Pancreas (tissue), 10 donors: ENCODE results near the gene MAB21L2. TPM values are rescaled to one million over a fixed set of nuclear protein-coding genes. Genes with fewer than 3 reads are reported as not detected.
A peak's percentile ranks its signal among the peaks of the same experiment; 100 is the strongest.

Experiments
- ATAC-seq, 4 donors: fragments of 200-7000 bp; cut with Tn5 transposase; one replicate each; pipeline versions ENCODE4 v1.8.0 to v1.9.1; 2020; ENCODE audit warnings: mild to moderate bottlenecking in 4 of 4, moderate library complexity in 4 of 4
- DNase-seq, 6 donors: peaks; one replicate each; pipeline ENCODE4 v3.0.0-alpha.2; 2020
- FAIRE-seq: peaks from 2 replicates; lab custom pipeline; 2012; peaks lifted over from hg19 to GRCh38; lab: Jason Lieb, UNC
- H3K27ac ChIP-seq, 4 donors: fragments of 200-600 bp; sonication (generic); 1 replicate in 3 of 4; 2 replicates in 1 of 4; pipeline versions ENCODE4 v1.5.0 to v1.8.0; 2020
- H3K27me3 ChIP-seq, 4 donors: fragments of 200-600 bp; one replicate each; pipeline ENCODE4 v1.8.0; 2021
- H3K36me3 ChIP-seq, 3 donors: fragments of 200-600 bp; sonication (generic) in 1 of 3; one replicate each; pipeline versions ENCODE4 v1.5.0 to v1.8.0; 2020 to 2021
- H3K4me1 ChIP-seq, 3 donors: fragments of 200-600 bp; one replicate each; pipeline ENCODE4 v1.8.0; 2021
- H3K4me3 ChIP-seq, 4 donors: fragments of 200-600 bp; sonication (generic) in 2 of 4; one replicate each; pipeline versions ENCODE4 v1.5.0 to v1.8.0; 2020 to 2021
- H3K9me3 ChIP-seq, 4 donors: fragments of 200-600 bp; one replicate each; pipeline ENCODE4 v1.8.0; 2021
- WGBS, 2 donors: extraction: QIAGEN DNeasy Blood & Tissue Kit; methylation state at CpG; one replicate each; pipeline ENCODE4 v1.1.7; 2013; 5-methylcytosine and 5-hydroxymethylcytosine counted together
- intact Hi-C, 3 donors: fragments of 100-400 bp; cut with DNase I; formaldehyde crosslinking; loops; one replicate each; pipeline versions ENCODE4 v1.11.1 to v1.14.2; 2022
- polyA plus RNA-seq, 2 donors: library from polyadenylated mRNA; stranded (reverse); fragments of 200-250 nt; gene quantifications; one replicate each; pipeline ENCODE4 v1.2.3, GENCODE V29; 2013
- total RNA-seq, 6 donors: library from RNA; stranded (reverse); fragmentation: NEBNext Ultra II Directional in 4 of 6; extraction: Animal tissue kit (Norgen Biotek cat#: 25700) in 4 of 6; gene quantifications; one replicate each; pipeline versions ENCODE4 v1.2.1 to v1.2.4, GENCODE V29; 2021 to 2023
- TF ChIP-seq, protein P1 (sequence below), 4 donors: fragments of 200-600 bp; sonication (generic) in 3 of 4; IDR thresholded peaks; one replicate each; pipeline versions ENCODE4 v1.5.0 to v1.8.0; 2021; ENCODE audit warnings: antibody characterized with exemption in 4 of 4
- donor health status: healthy with polysubstance abuse.
- donor health status: DM: no; HTN: no; CAD: no; lungs with moderate emphysema.
- donor health status: DM: no; HTN: no; CAD: no.
- donor health status: control.
- donor health status: control.
- donor health status: Bipolar disorder and iron deficiency.
- donor health status: DM: yes; HTN: yes; CAD: no.
- donor health status: DM: no; HTN: no; CAD: no.
- donor health status: DM: no; HTN: no; CAD: no.
- donor health status: DM: yes; HTN: yes; CAD: no.

Gene MAB21L2
- total and polyA plus RNA-seq, 8 donors: 0.09 to 0.20 (median 0.13) TPM; not detected in 4

- TF ChIP-seq, protein P1, sequence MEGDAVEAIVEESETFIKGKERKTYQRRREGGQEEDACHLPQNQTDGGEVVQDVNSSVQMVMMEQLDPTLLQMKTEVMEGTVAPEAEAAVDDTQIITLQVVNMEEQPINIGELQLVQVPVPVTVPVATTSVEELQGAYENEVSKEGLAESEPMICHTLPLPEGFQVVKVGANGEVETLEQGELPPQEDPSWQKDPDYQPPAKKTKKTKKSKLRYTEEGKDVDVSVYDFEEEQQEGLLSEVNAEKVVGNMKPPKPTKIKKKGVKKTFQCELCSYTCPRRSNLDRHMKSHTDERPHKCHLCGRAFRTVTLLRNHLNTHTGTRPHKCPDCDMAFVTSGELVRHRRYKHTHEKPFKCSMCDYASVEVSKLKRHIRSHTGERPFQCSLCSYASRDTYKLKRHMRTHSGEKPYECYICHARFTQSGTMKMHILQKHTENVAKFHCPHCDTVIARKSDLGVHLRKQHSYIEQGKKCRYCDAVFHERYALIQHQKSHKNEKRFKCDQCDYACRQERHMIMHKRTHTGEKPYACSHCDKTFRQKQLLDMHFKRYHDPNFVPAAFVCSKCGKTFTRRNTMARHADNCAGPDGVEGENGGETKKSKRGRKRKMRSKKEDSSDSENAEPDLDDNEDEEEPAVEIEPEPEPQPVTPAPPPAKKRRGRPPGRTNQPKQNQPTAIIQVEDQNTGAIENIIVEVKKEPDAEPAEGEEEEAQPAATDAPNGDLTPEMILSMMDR (IDR thresholded peaks at IDR 0.05): no peak
- no peak overlapping the region for H3K27ac ChIP-seq
- 62 to 66% methylated on average over 1 of the region's 1 CpG for WGBS, 2 donors
- no peaks in the 10 kb centered on the region for H3K27me3 ChIP-seq
- no peak overlapping the region for H3K4me3 ChIP-seq
- no peaks in the 10 kb centered on the region for H3K9me3 ChIP-seq
- peaks cover 8 to 15% (median 13%) of the 10 kb centered on the region in 3 donors for H3K4me1 ChIP-seq
- FAIRE-seq (no peak), ATAC-seq (no peak), DNase-seq (no peak)
- H3K36me3 ChIP-seq: no peaks in the 10 kb centered on the region
- intact Hi-C loops: no loop called here
Observed at GRCh38 chr4:150573534-150573933, 8.4 kb upstream of the MAB21L2 start.

GRCh38 chr4:150574678-150575077 lies 7.3 kb upstream of the MAB21L2 start:
- Histone ChIP-seq H3K36me3 (no peaks in the 10 kb centered on the region), H3K4me3 (no peak overlapping the region), H3K4me1 (peaks cover 8 to 17% (median 15%) of the 10 kb centered on the region in 3 donors), H3K27ac (no peak overlapping the region), H3K9me3 (no peaks in the 10 kb centered on the region), H3K27me3 (no peaks in the 10 kb centered on the region)
- FAIRE-seq: peak; percentile 59
- TF ChIP-seq, protein P1 (IDR thresholded peaks at IDR 0.05): no peak
- DNase-seq: no peak
- intact Hi-C loops: no loop called here
- 81 to 86% methylated on average over 3 of the region's 3 CpGs for WGBS, 2 donors
- no peak for ATAC-seq

- TF ChIP-seq, protein P1 (IDR thresholded peaks at IDR 0.05): no peak
- intact Hi-C loops: no loop called here
- H3K27me3 ChIP-seq: no peaks in the 10 kb centered on the region
- no peak overlapping the region for H3K4me3 ChIP-seq
- H3K27ac ChIP-seq: no peak overlapping the region
- no peaks in the 10 kb centered on the region for H3K9me3 ChIP-seq
- peaks cover 8 to 17% (median 15%) of the 10 kb centered on the region in 3 donors for H3K4me1 ChIP-seq
- FAIRE-seq (no peak), DNase-seq (no peak), ATAC-seq (no peak)
- 66 to 70% methylated on average over 1 of the region's 1 CpG for WGBS, 2 donors
- peaks cover 0 to under 1% (median 0%) of the 10 kb centered on the region in 3 donors for H3K36me3 ChIP-seq
Observed at GRCh38 chr4:150577796-150578195, 4.2 kb upstream of the MAB21L2 start.

GRCh38 chr4:150578745-150579501 lies 3.0 kb upstream of the MAB21L2 start:
- peak in 3 of 4 donors; percentile 26 to 71 (median 65) for ATAC-seq
- 66 to 69% methylated on average over 12 of the region's 12 CpGs for WGBS, 2 donors
- no peak for FAIRE-seq

More at GRCh38 chr4:150578745-150579501, 3.0 kb upstream of the MAB21L2 start:
- H3K4me3 ChIP-seq: no peak overlapping the region
- TF ChIP-seq, protein P1 (IDR thresholded peaks at IDR 0.05): no peak
- peaks cover 0 to 9% (median 0%) of the 10 kb centered on the region in 3 donors for H3K36me3 ChIP-seq
- H3K4me1 ChIP-seq: peaks cover 8 to 17% (median 15%) of the 10 kb centered on the region in 3 donors
- H3K9me3 ChIP-seq: no peaks in the 10 kb centered on the region
- intact Hi-C loops: no loop called here
- no peak for DNase-seq
- no peak overlapping the region for H3K27ac ChIP-seq
- no peaks in the 10 kb centered on the region for H3K27me3 ChIP-seq
